HG03108 (cell line): Measurements from ENCODE around the gene GBA2.

Source experiments
- ATAC-seq: cut with Tn5 transposase; IDR thresholded peaks from one replicate; pipeline ENCODE4 v1.9.1; 2021; ENCODE audit warnings: moderate library complexity; ENCODE audit not compliant: unreplicated experiment

Gene GBA2

GRCh38 chr9:35766997-35767396, 18.0 kb upstream of the GBA2 start:
- ATAC-seq: no peak

GRCh38 chr9:35763803-35764202, 14.8 kb upstream of the GBA2 start:
- no peak for ATAC-seq

GRCh38 chr9:35763181-35763580, 14.2 kb upstream of the GBA2 start:
- no peak for ATAC-seq

GRCh38 chr9:35760651-35761050, 11.6 kb upstream of the GBA2 start:
- no peak for ATAC-seq

- ATAC-seq: no peak
These were observed 10.8 kb upstream of the GBA2 start for GRCh38 chr9:35759795-35760194.

- ATAC-seq: no peak
These were observed 9.5 kb upstream of the GBA2 start for GRCh38 chr9:35758475-35759050.

- ATAC-seq: no peak
These were observed 8.9 kb upstream of the GBA2 start for GRCh38 chr9:35757892-35758275.

GRCh38 chr9:35757226-35757891, 8.3 kb upstream of the GBA2 start:
- peak; percentile 30 for ATAC-seq

- peak; percentile 43 for ATAC-seq
These were observed 7.5 kb upstream of the GBA2 start for GRCh38 chr9:35756275-35757225.

- no peak for ATAC-seq
These were observed 6.0 kb upstream of the GBA2 start for GRCh38 chr9:35755071-35755470.

- no peak for ATAC-seq
These were observed 5.2 kb upstream of the GBA2 start, which contains the start of gene MSMP for GRCh38 chr9:35754264-35754663. MSMP (minus strand) TSS chr9:35754276; CDS start chr9:35754129, 147 bp downstream.

- no peak for ATAC-seq
These were observed 4.4 kb upstream of the GBA2 start for GRCh38 chr9:35753466-35753865.

- ATAC-seq: no peak
These were observed 1.2 kb upstream of the GBA2 start for GRCh38 chr9:35750256-35750531.

GRCh38 chr9:35749515-35750255, 657 bp upstream of the GBA2 start:
- peak; percentile 19 for ATAC-seq

- peak; percentile 2 for ATAC-seq
These were observed 678 bp downstream of the GBA2 start for GRCh38 chr9:35748242-35748857.

GRCh38 chr9:35746583-35746982, 2.4 kb downstream of the GBA2 start:
- ATAC-seq: no peak

GRCh38 chr9:35745569-35745968, 3.5 kb downstream of the GBA2 start:
- ATAC-seq: no peak

GRCh38 chr9:35743880-35744518, 5.0 kb downstream of the GBA2 start:
- no peak for ATAC-seq

- no peak for ATAC-seq
These were observed 5.6 kb downstream of the GBA2 start for GRCh38 chr9:35743452-35743851.

GRCh38 chr9:35741740-35742139, 7.3 kb downstream of the GBA2 start:
- no peak for ATAC-seq
